HG03103 (cell line): ENCODE data around the gene CD99L2.
"Not testable (repeated sequence)": the region's sequence is repeated elsewhere in the genome, so short reads cannot be mapped to it uniquely, and the experiment has no call there.

ENCODE experiments used
- ATAC-seq: cut with Tn5 transposase; IDR thresholded peaks from one replicate; pipeline ENCODE4 v1.9.1; 2021; ENCODE audit warnings: low read depth; ENCODE audit not compliant: unreplicated experiment

The CD99L2 gene

DNA sequence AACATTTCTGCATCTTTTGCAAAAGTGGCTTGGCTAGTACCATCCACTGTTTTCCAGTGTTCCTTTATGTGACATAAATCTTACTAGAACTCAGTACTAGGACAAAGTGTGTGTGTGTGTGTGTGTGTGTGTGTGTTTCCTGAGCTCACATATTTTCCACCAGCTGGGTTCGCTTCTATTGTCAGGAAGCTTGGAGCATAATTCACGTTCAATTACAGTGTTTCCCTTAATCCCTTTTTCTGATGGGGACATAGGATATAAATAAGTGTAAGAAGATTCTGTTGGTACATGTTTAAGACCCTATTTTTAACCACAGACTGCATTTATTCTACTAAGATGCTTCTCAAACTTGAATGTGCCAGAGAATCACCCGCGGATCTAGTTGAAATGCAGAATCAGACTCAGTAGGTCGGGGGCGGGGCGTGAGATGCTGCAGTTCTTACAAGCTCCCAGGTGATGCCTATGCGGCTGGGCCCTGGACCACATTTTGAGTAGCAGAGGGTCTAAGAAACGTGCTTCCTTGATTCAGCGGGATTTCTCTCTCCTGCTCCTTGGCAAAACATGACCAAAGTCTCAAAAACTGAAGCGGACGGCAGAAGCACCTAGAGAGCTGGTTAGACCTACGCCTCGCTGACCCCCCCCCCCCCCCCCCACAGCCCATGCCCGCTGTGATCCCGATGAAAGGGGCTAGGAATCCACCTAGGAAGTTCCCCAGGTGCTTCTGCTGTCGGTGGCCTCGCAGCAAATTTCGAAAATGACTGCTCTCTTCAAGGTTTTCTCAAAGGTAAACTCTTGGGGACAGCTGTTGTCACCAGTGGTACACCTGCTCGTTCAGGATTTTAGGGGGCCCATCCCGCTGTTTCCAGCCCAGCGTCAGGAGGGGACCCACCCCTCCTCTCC is 797 bp downstream of the CD99L2 start:
- no peak for ATAC-seq

- ATAC-seq, result no peak
These were observed 1.8 kb downstream of the CD99L2 start for GRCh38 chrX:150896632-150897031.

DNA sequence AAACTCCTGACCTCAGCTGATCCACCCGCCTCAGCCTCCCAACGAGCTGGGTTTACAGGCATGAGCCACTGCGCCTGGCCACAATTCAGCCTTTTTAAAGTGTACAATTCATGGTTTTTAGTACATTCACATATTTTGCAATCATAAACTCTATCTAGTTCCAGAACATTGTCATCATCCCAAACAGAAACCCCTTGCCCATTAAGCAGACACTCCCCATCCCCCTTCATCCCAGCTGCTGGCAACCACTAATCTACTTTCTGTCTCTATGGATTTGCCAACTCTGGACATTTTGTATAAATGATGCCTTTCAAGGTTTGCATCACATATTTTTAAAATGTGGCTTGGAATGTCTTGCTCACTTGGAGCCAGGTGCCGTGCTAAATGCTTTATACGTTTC is 4.5 kb downstream of the CD99L2 start:
- no peak for ATAC-seq

DNA sequence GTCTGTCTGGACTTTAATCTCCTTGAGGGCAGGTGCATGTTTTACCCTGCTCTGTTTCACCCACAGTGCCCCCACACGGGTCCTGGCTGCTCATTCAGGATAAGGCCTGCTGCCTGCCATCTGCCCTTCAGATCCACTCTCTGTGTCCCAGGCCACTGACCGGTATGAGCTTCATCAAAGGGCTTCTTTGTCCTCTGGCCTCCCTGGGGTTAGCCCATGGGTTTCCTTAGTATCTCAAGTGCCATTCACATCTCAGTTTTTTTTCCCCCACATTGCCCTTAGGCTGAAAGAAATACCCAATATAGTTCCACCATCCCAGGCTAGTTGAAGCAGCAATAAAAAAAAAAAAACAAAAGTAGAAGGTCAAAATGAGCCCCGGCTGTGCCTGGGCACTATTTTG is 9.3 kb downstream of the CD99L2 start:
- no peak for ATAC-seq

DNA sequence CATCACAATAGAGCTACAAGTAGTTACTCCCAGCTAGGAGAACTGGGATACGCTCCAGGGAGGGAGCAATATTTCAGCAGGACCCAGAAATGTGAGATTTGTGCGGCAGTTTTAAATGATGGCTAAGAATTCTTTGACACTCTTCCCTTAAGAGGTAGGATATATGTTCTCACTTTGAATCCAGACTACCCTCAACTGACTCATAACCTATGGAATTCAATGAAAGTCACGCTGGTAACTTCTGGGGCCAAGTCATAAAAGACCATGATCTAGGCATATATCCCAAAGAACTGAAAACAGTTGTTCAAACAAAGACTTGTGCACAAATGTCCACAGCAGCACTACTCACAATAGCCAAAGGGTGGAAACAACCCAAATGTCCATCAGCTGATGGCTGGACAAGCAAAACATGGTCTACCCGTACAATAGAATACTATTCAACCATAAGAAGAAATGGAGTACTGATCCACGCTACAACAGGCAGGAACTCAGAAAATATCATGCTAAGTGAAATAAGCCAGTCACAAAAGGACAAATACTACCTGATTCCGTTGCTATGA is 10.5 kb downstream of the CD99L2 start:
- ATAC-seq, result no peak

GRCh38 chrX:150887268-150887667 is 11.2 kb downstream of the CD99L2 start:
- not testable (repeated sequence) for ATAC-seq

DNA sequence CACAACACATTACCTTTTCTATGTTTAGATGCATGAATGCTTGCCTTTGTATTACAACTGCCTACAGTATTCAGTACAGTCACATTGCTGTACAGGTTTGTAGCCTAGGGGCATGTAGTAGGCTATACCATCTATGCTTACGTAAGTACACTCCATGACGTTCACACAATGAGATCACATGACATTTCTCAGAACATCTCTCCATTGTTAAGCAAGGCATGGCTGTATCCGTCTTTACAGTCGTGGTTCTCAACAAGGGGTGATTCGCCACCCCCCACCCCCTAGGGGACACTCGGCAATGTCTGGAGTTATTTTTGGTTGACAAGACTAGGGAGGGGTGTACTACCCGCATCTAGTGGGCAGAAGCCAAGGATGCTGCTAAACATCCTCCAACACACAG is 12.1 kb downstream of the CD99L2 start:
- ATAC-seq, result no peak

- ATAC-seq, result no peak
These were observed 17.7 kb downstream of the CD99L2 start for GRCh38 chrX:150880808-150881165.

DNA sequence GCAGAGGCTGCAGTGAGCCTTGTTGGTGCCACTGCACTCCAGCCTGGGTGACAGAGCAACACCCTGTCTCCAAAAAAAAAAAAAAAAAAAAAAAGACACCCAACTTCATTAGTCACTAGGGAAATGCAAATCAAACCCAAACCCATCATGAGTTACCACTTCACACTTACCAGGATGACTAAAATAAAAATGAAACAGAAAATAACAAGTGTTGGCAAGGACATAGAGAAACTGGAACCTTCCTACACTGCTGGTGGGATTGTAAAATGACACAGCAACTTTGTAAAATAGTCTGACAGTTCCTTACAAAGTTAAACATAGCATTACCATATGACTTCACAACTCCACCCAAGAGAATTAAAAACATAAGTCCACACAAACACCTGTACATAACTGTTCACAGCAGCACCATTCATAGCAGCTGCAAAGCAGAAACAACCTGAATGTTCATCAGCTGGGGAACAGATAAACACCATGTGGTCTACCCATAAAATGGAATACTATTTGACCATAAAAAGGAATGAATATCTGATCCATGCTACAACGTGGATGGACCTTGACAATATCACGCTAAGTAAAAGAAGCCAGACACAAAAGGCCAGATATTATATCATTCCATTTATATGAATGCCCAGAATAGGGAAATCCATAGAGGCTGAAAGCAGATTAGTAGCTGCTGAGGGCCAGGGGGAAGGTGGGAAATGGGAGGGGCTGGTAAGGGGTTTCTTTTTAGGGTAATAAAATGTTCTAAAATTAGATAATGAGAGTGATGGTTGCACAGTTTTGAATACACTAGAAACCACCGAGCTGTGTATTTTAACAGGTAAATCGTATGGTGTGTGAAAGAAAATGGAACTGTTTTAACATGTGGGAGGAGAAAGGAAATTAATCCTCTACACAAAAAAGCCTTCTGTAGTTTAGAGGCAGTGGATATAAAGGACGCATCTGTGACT is 18.3 kb downstream of the CD99L2 start:
- ATAC-seq, result no peak

- ATAC-seq, result not testable (repeated sequence)
These were observed 22.8 kb downstream of the CD99L2 start for GRCh38 chrX:150875621-150876020.

- no peak for ATAC-seq
These were observed 24.0 kb downstream of the CD99L2 start for GRCh38 chrX:150874448-150874847.

DNA sequence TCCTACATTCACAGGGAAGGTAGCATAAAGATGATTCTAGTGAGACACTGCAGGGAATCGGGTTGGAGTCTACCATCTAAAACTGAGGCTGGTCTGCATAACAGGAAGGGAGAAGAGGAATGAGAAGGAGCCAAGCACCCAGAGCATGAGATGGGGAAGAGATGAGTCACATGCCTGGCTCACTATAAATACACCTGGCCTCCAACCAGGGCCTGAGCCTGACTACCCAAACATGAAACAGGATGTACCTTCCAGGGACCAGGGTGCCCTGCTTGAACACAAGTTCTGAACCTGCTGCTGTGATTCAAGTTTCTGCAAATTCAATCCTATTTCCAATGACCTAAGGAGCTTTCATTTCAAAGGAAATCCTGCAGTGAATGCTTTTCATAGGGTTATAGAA is 24.9 kb downstream of the CD99L2 start:
- peak; percentile 66 for ATAC-seq

GRCh38 chrX:150872773-150873336 is 25.6 kb downstream of the CD99L2 start:
- no peak for ATAC-seq

DNA sequence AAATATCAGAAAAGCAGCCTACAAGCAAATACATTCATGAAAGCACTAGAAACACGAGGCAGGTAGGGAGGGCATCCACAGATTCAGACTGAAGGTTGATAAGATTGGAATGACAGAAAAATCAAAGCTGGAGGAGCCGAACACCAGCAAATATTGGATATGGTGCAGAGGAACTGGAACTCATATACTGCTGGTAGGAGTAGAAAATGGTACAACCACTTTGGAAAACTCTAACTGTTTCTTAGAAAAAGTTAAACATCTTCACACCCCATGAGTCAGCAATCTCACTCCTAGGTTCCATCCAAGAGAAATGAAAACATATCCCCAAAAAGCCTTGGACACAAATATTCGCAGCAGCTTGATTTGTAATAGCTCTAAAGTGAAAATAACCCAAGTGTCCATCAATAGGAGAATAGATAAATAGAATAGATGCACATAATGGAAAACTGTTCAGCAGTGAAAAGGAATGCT is 27.1 kb downstream of the CD99L2 start:
- ATAC-seq, result no peak

DNA sequence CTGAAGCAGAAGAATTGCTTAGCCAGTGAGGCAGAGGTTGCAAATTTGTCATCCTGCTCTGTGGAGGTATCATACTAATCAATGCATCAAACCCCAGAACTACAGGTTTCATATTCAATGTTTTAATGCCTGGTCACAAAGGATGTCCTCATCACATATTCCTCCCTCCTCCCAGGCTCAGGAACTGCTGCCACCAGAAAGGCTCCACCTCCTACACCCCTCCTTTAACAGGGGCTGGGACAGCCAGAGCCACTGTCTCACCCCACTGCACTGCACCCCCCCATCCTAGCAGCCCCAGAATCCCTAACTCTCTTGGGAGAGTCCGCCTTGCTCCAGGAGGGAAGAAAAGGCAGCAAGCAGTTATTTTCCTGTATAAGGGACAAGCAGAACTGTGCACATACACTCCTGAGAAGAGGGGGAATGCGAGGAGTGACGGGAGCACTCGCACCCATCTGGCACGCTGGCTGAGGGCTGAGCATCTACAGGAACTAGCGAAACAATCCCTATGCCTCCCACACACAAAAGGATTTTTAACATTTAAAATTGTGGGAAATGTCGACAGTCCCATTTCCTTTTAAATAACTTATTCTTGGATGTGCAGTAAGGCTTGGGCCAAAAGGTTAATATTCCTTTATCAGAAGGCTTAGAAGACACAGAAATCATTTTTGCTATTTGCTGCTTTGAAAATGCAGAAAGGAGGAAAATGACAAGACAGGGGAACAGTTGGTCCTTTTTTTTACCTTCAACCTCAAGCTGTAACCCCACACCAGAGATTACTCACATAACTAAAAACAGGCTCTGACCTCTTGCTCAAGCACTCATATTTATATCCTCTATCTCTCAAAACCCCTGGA is 27.8 kb downstream of the CD99L2 start:
- no peak for ATAC-seq

DNA sequence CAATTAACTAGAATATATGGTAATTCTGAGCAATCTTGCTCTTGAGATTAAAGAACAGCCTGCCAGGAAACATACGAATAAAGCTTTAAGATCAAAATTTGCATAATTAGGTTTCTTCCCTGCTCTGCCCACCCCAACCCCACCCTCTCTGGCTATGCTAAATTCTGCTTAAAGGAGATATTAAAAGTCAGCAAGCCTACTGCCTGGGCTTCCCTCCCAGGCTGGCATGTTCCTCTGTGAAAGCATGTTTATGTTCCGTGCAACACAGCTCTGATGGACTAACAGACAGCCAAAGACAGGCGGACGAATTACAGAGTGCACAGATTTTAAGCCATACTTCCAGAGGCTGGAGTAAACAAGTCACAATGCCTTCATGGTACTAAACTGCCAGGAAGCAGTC is 28.4 kb downstream of the CD99L2 start:
- no peak for ATAC-seq

GRCh38 chrX:150869450-150869849 is 29.0 kb downstream of the CD99L2 start:
- ATAC-seq, result no peak

DNA sequence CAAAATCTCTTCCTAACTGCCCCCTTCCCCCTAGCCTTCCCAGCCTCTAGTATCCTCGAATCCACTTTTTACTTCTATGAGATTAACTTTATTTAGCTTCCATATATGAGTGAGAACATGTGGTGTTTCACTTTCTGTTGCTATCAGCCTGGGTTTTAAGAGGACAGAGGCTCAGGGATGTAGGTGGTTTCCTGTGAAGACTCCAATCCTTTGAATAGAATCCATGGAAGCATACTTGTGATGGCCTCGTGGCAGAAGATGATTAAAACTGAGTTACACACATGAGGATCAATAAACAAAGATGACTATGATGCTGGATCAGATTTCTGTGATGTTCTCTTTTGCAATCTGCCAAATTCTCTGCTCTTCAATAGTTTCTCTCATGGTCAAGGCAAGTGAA is 29.8 kb downstream of the CD99L2 start:
- no peak for ATAC-seq

DNA sequence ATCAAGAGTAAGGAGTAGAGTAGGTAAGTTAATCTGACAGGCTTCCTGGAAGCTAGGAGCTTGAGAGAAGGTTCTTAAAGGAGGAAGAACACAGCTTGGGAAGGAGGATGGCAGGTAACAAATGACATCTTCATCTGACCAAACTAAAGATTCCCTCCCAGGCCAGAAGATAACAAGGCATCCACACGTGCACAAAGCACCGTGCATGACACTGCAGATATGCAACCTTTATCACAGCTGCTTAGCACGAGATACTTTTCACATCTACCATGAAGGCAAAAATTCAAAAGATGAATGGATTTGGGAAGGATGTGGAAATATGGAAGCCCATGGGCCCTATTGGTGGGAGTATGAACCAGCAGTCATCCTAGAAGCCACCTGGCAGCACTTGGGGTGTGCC is 34.3 kb downstream of the CD99L2 start:
- ATAC-seq, result no peak

DNA sequence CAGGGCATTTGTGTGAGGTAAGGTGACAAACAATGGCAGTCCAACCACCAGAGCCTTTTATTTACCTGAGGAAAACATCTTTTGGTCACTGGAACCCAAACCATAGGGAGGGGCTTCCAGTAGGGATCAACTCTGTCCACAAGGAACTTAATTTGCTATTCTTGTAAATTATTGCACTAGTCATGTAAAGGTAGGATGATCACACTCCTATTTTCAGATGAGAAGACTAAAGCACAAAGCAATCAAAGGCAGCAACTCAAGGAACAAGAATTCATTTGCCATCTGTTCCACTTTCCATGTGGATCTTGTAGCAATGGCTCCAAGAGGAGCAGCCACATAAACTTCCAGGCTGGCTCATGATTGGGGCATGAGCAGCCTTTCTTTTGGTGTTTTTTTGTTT is 35.3 kb downstream of the CD99L2 start:
- ATAC-seq, result no peak
